Thyroid gland (tissue), 4 donors: ENCODE results near the gene XG.

Experiments
- POLR2A ChIP-seq, 2 donors: fragments of 450-650 bp; IDR thresholded peaks; one replicate each; pipeline ENCODE4 v1.6.1; 2017; ENCODE audit warnings: antibody characterized with exemption in 2 of 2, mild to moderate bottlenecking in 2 of 2, moderate library complexity in 1 of 2
- TF ChIP-seq, protein P1 (sequence below), 6 experiments: fragments of 200-600 bp in 3 of 6; fragments of 450-650 bp in 3 of 6; sonication (generic) in 3 of 6; IDR thresholded peaks; one replicate each; pipeline ENCODE4 v1.5.1; 2016 to 2019; ENCODE audit warnings: antibody characterized with exemption in 6 of 6, mild to moderate bottlenecking in 2 of 6, inconsistent platforms in 1 of 6, moderate library complexity in 1 of 6

DNA sequence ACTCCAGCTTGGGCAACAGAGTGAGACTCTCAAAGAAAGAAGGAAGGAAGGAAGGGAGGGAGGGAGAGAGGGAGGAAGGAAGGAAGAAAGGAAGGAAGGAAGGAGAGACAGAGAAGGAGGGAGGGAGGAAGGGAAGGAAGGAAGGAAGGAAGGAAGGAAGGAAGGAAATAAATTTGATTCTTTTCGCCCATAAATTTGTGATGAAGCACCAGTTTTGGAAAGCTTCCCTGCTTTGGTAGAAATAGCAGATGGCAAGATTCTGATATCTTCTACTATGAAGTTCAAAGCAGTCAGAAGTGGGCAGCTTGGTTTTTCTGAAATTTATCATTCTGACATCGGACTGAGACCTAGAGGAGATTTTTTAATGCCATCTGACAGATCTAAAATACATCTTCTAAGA is 65.2 kb downstream of the XG start:
- TF ChIP-seq, protein P1, sequence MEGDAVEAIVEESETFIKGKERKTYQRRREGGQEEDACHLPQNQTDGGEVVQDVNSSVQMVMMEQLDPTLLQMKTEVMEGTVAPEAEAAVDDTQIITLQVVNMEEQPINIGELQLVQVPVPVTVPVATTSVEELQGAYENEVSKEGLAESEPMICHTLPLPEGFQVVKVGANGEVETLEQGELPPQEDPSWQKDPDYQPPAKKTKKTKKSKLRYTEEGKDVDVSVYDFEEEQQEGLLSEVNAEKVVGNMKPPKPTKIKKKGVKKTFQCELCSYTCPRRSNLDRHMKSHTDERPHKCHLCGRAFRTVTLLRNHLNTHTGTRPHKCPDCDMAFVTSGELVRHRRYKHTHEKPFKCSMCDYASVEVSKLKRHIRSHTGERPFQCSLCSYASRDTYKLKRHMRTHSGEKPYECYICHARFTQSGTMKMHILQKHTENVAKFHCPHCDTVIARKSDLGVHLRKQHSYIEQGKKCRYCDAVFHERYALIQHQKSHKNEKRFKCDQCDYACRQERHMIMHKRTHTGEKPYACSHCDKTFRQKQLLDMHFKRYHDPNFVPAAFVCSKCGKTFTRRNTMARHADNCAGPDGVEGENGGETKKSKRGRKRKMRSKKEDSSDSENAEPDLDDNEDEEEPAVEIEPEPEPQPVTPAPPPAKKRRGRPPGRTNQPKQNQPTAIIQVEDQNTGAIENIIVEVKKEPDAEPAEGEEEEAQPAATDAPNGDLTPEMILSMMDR (IDR thresholded peaks at IDR 0.05), result no peak
- no peak for TF ChIP-seq POLR2A (IDR thresholded peaks at IDR 0.05)
